ENCODE data around the gene HDAC7.
A peak's percentile ranks its signal among the peaks of the same experiment; 100 is the strongest.

The HDAC7 gene

GRCh38 chr12:47747126-47747525, 72.6 kb downstream of the HDAC7 start:
- DNase-seq: no peak
- intact Hi-C loops (cut with DNase I): no loop called here

GRCh38 chr12:47746523-47746922, 73.2 kb downstream of the HDAC7 start:
- DNase-seq: no peak
- intact Hi-C loops (cut with DNase I): no loop called here

- intact Hi-C loops (cut with DNase I): no loop called here
- DNase-seq: no peak
Measured at GRCh38 chr12:47746073-47746472, 73.6 kb downstream of the HDAC7 start.

- DNase-seq: no peak
- intact Hi-C loops (cut with DNase I): no loop called here
Measured at GRCh38 chr12:47745485-47746041, 74.1 kb downstream of the HDAC7 start.

- intact Hi-C loops (cut with DNase I): no loop called here
- no peak for DNase-seq
Measured at GRCh38 chr12:47744778-47745436, 74.8 kb downstream of the HDAC7 start.

- intact Hi-C loops (cut with DNase I): no loop called here
- DNase-seq: peak in 22 of 42 donors; percentile 27 to 69 (median 50)
Measured at GRCh38 chr12:47744005-47744651, 75.6 kb downstream of the HDAC7 start.

- no peak for DNase-seq
- intact Hi-C loops (cut with DNase I): no loop called here
Measured at GRCh38 chr12:47743311-47743860, 76.3 kb downstream of the HDAC7 start.

GRCh38 chr12:47742253-47742825, 77.4 kb downstream of the HDAC7 start:
- peak in 27 of 42 donors; percentile 35 to 81 (median 53) for DNase-seq
- intact Hi-C loops (cut with DNase I): no loop called here

- peak; percentile 90 to 99 (median 97) for DNase-seq
- intact Hi-C loops (cut with DNase I): no loop called here
Measured at GRCh38 chr12:47741340-47741703, 78.4 kb downstream of the HDAC7 start.

- DNase-seq: peak in 5 of 42 donors; percentile 34 to 66 (median 51)
- intact Hi-C loops (cut with DNase I): no loop called here
Measured at GRCh38 chr12:47740606-47741339, 78.9 kb downstream of the HDAC7 start.

GRCh38 chr12:47739979-47740378, 79.7 kb downstream of the HDAC7 start:
- intact Hi-C loops (cut with DNase I): no loop called here
- DNase-seq: no peak

- DNase-seq: no peak
- intact Hi-C loops (cut with DNase I): no loop called here
Measured at GRCh38 chr12:47739297-47739696, 80.4 kb downstream of the HDAC7 start.

GRCh38 chr12:47737936-47738594, 81.6 kb downstream of the HDAC7 start:
- intact Hi-C loops (cut with DNase I): no loop called here
- no peak for DNase-seq

GRCh38 chr12:47736877-47737676, 82.6 kb downstream of the HDAC7 start:
- peak; percentile 62 to 96 (median 84) for DNase-seq
- intact Hi-C loops (cut with DNase I): no loop called here

GRCh38 chr12:47736216-47736615, 83.5 kb downstream of the HDAC7 start:
- intact Hi-C loops (cut with DNase I): no loop called here
- no peak for DNase-seq

- DNase-seq: no peak
- intact Hi-C loops (cut with DNase I): no loop called here
Measured at GRCh38 chr12:47735649-47736048, 84.1 kb downstream of the HDAC7 start.

GRCh38 chr12:47734725-47735480, 84.8 kb downstream of the HDAC7 start:
- intact Hi-C loops (cut with DNase I): no loop called here
- peak in 40 of 42 donors; percentile 50 to 87 (median 68) for DNase-seq

All from head of caudate nucleus (tissue), 42 donors.